Breast epithelium (tissue), 4 donors: Measurements from ENCODE around the gene TTC23. TPM values are rescaled to one million over a fixed set of nuclear protein-coding genes. Genes with fewer than 3 reads are reported as not detected.

ENCODE experiments used
- DNase-seq, 2 donors: peaks; one replicate each; pipeline ENCODE4 v3.0.0-alpha.2; 2019; ENCODE audit warnings: low spot score in 2 of 2
- H3K27ac ChIP-seq, 2 donors: fragments of 200-600 bp; sonication (generic) in 1 of 2; one replicate each; pipeline ENCODE4 v1.5.1; 2016 to 2019; ENCODE audit warnings: mild to moderate bottlenecking in 1 of 2
- H3K27me3 ChIP-seq, 2 donors: fragments of 200-600 bp; sonication (generic) in 1 of 2; one replicate each; pipeline versions ENCODE4 v1.5.1 to v1.6.0; 2017 to 2019; ENCODE audit warnings: control low read depth in 1 of 2, mild to moderate bottlenecking in 1 of 2
- H3K36me3 ChIP-seq: fragments of 200-600 bp; one replicate; pipeline ENCODE4 v1.5.1; 2019
- H3K4me1 ChIP-seq, 2 donors: fragments of 200-600 bp; sonication (generic); one replicate each; pipeline ENCODE4 v1.5.1; 2016 to 2019; ENCODE audit warnings: control low read depth in 1 of 2
- H3K4me3 ChIP-seq, 3 donors: fragments of 200-600 bp; sonication (generic); 1 replicate in 2 of 3; 2 replicates in 1 of 3; pipeline ENCODE4 v1.5.1; 2016 to 2019; ENCODE audit warnings: mild to moderate bottlenecking in 3 of 3, moderate library complexity in 2 of 3
- H3K9me3 ChIP-seq, 2 donors: fragments of 200-600 bp; sonication (generic) in 1 of 2; one replicate each; pipeline ENCODE4 v1.5.1; 2016 to 2019; ENCODE audit warnings: control low read depth in 1 of 2
- CTCF ChIP-seq, 3 donors: fragments of 450-650 bp; IDR thresholded peaks; one replicate each; pipeline ENCODE4 v1.5.1; 2016 to 2017; ENCODE audit warnings: antibody characterized with exemption in 3 of 3, mild to moderate bottlenecking in 3 of 3, moderate library complexity in 3 of 3
- POLR2A ChIP-seq: fragments of 450-650 bp; IDR thresholded peaks from one replicate; pipeline ENCODE4 v1.6.1; 2016; ENCODE audit warnings: antibody characterized with exemption, mild to moderate bottlenecking, moderate library complexity
- POLR2AphosphoS5 ChIP-seq, 3 donors: sonication (generic); formaldehyde crosslinking; IDR thresholded peaks; one replicate each; pipeline ENCODE4 v1.6.1; 2017; ENCODE audit warnings: antibody characterized with exemption in 3 of 3
- intact Hi-C: fragments of 100-400 bp; cut with DNase I; formaldehyde crosslinking; loops from one replicate; pipeline ENCODE4 v1.15.1; 2023; ENCODE audit warnings: low total_unique reads
- total RNA-seq, 3 donors: library from RNA; depleted of rRNA; stranded (reverse); fragments of >200 nt; gene quantifications; one replicate each; pipeline ENCODE4 v1.1.0, GENCODE V29; 2016

Gene TTC23
- total RNA-seq, 3 donors from 2014 or later, result 19.2 to 43.9 (median 29.5) TPM

- intact Hi-C loops, result no loop called here
- H3K27ac ChIP-seq, result no peak overlapping the region
- no peaks in the 10 kb centered on the region for H3K36me3 ChIP-seq
- no peak for DNase-seq
- no peak overlapping the region for H3K4me3 ChIP-seq
- no peak for TF ChIP-seq POLR2AphosphoS5 (IDR thresholded peaks at IDR 0.05)
- no peak for TF ChIP-seq POLR2A
- no peak for TF ChIP-seq CTCF (IDR thresholded peaks at IDR 0.05)
- no peaks in the 10 kb centered on the region for H3K27me3 ChIP-seq
- no peaks in the 10 kb centered on the region for H3K4me1 ChIP-seq
- peaks cover 0 to 3% of the 10 kb centered on the region in 2 donors for H3K9me3 ChIP-seq
Measured at GRCh38 chr15:99187936-99188335, 61.4 kb downstream of the TTC23 start.

- no peaks in the 10 kb centered on the region for H3K36me3 ChIP-seq
- intact Hi-C loops, result no loop called here
- DNase-seq, result no peak
- no peak for TF ChIP-seq POLR2AphosphoS5 (IDR thresholded peaks at IDR 0.05)
- no peak for TF ChIP-seq POLR2A
- no peak for TF ChIP-seq CTCF (IDR thresholded peaks at IDR 0.05)
- peak overlapping the region; percentile 24 to 60 for H3K27ac ChIP-seq
- H3K9me3 ChIP-seq, result no peaks in the 10 kb centered on the region
- peaks cover 0 to 4% of the 10 kb centered on the region in 2 donors for H3K4me1 ChIP-seq
- no peaks in the 10 kb centered on the region for H3K27me3 ChIP-seq
- no peak overlapping the region for H3K4me3 ChIP-seq
Measured at GRCh38 chr15:99185414-99186130, 63.8 kb downstream of the TTC23 start.

- Histone ChIP-seq H3K27me3 (no peaks in the 10 kb centered on the region), H3K4me1 (peaks cover 0 to 4% of the 10 kb centered on the region in 2 donors), H3K4me3 (no peak overlapping the region), H3K36me3 (no peaks in the 10 kb centered on the region), H3K27ac (no peak overlapping the region), H3K9me3 (no peaks in the 10 kb centered on the region)
- intact Hi-C loops, result no loop called here
- no peak for TF ChIP-seq POLR2A
- no peak for TF ChIP-seq CTCF (IDR thresholded peaks at IDR 0.05)
- no peak for TF ChIP-seq POLR2AphosphoS5 (IDR thresholded peaks at IDR 0.05)
- DNase-seq, result no peak
Measured at GRCh38 chr15:99182791-99183190, 66.6 kb downstream of the TTC23 start.

- DNase-seq, result no peak
- peak overlapping the region; percentile 62 to 69 for H3K27ac ChIP-seq
- no peaks in the 10 kb centered on the region for H3K9me3 ChIP-seq
- TF ChIP-seq CTCF (IDR thresholded peaks at IDR 0.05) (no peak), POLR2A (no peak), POLR2AphosphoS5 (IDR thresholded peaks at IDR 0.05) (no peak)
- no peaks in the 10 kb centered on the region for H3K36me3 ChIP-seq
- peaks cover 0 to 4% of the 10 kb centered on the region in 2 donors for H3K4me1 ChIP-seq
- intact Hi-C loops, result no loop called here
- H3K27me3 ChIP-seq, result no peaks in the 10 kb centered on the region
- no peak overlapping the region for H3K4me3 ChIP-seq
Measured at GRCh38 chr15:99181545-99181971, 67.8 kb downstream of the TTC23 start.

- TF ChIP-seq POLR2AphosphoS5 (IDR thresholded peaks at IDR 0.05) (no peak), POLR2A (no peak), CTCF (IDR thresholded peaks at IDR 0.05) (no peak)
- Histone ChIP-seq H3K4me1 (peaks cover 0 to 4% of the 10 kb centered on the region in 2 donors), H3K36me3 (no peaks in the 10 kb centered on the region), H3K9me3 (no peaks in the 10 kb centered on the region), H3K27ac (peak overlapping the region; percentile 62 to 69), H3K27me3 (no peaks in the 10 kb centered on the region), H3K4me3 (no peak overlapping the region)
- DNase-seq, result no peak
- intact Hi-C loops, result no loop called here
Measured at GRCh38 chr15:99180964-99181306, 68.4 kb downstream of the TTC23 start.
